ENCODE results near the gene RFTN1. TPM values are rescaled to one million over a fixed set of nuclear protein-coding genes. Genes with fewer than 3 reads are reported as not detected.

Gene RFTN1
- total RNA-seq, 1 experiment from 2014 or later, result 4.5 TPM

DNA sequence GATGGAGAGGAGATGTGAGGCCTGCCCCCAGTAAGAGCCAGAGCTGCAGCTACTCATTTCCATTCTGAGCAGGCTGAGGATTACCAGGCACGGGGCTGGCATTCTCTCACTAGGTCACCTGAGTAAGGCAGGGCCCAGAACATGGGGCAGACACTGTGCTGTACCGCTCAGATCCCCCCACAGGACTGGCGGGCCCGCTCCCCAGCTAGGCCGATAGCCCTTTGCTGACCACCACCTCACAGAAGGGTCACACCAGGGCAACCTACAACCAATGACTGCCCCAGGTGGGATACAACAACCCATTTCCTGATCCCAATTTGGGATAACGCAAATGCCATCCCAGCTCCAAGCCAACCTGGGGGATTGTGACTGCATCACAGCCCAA is 195.9 kb downstream of the RFTN1 start:
- Mint-ChIP-seq H3K36me3 (ENCODE audit: insufficient read depth, unreplicated experiment) (no peaks in the 10 kb centered on the region), H3K4me3 (ENCODE audit: unreplicated experiment) (no peak overlapping the region), H3K9me3 (ENCODE audit: unreplicated experiment) (no peaks in the 10 kb centered on the region), H3K4me1 (ENCODE audit: insufficient read depth, unreplicated experiment) (no peaks in the 10 kb centered on the region), H3K27ac (ENCODE audit: low read depth, unreplicated experiment) (no peak overlapping the region), H3K27me3 (ENCODE audit: insufficient read depth, unreplicated experiment) (no peaks in the 10 kb centered on the region)
- DNase-seq (ENCODE audit: unreplicated experiment), result no peak
- POLR2A ChIA-PET, result interaction anchor here (0.7 kb wide), 1 partner anchor 212 kb away, joined by 5 read pairs; no protein-coding TSS in a partner anchor
- TF ChIP-seq, protein P1, sequence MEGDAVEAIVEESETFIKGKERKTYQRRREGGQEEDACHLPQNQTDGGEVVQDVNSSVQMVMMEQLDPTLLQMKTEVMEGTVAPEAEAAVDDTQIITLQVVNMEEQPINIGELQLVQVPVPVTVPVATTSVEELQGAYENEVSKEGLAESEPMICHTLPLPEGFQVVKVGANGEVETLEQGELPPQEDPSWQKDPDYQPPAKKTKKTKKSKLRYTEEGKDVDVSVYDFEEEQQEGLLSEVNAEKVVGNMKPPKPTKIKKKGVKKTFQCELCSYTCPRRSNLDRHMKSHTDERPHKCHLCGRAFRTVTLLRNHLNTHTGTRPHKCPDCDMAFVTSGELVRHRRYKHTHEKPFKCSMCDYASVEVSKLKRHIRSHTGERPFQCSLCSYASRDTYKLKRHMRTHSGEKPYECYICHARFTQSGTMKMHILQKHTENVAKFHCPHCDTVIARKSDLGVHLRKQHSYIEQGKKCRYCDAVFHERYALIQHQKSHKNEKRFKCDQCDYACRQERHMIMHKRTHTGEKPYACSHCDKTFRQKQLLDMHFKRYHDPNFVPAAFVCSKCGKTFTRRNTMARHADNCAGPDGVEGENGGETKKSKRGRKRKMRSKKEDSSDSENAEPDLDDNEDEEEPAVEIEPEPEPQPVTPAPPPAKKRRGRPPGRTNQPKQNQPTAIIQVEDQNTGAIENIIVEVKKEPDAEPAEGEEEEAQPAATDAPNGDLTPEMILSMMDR (IDR thresholded peaks at IDR 0.05; ENCODE audit: unreplicated experiment), result no peak
- no TSS peak for BruUV-seq (replicated peaks)
- CTCF ChIA-PET, result no interaction called here
- intact Hi-C loops (cut with micrococcal nuclease), result no loop called here

DNA sequence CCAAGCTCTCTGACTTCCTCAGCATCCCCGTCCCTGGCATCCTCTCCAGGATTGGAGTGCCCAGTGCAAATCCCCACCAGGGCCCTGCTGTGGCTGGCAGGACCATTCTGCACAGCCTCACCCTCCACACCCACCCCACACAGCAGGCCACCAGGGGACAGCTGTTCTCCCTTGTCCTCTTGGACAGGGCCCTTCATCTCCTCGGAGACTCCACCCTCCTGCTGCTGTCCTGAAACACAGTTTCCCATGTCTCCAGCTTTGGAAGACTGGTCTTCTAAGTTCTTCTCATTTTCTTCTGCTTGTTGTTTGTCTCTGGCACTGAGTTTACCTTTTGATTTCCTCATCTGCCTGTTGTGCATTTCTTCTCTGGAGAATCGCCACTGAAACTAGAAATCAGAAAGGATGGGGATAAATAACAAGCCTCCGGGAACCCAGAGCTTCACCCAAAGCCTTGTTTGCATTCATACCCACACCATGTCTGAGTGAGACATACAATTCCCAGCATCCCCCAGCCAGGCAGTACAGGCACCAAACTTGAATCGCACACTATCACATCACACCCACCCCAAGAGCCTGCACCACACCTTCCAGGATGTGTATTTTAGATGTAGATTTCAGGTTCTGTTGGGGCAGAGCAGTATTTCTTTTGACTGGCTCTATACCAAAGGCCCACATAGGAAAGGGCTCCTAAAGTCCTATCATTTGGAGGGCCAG is 196.5 kb downstream of the RFTN1 start:
- Mint-ChIP-seq H3K27me3 (ENCODE audit: insufficient read depth, unreplicated experiment) (no peaks in the 10 kb centered on the region), H3K4me3 (ENCODE audit: unreplicated experiment) (no peak overlapping the region), H3K9me3 (ENCODE audit: unreplicated experiment) (no peaks in the 10 kb centered on the region), H3K4me1 (ENCODE audit: insufficient read depth, unreplicated experiment) (no peaks in the 10 kb centered on the region), H3K36me3 (ENCODE audit: insufficient read depth, unreplicated experiment) (peaks cover 2% of the 10 kb centered on the region), H3K27ac (ENCODE audit: low read depth, unreplicated experiment) (no peak overlapping the region)
- DNase-seq (ENCODE audit: unreplicated experiment), result no peak
- ChIA-PET CTCF (interaction anchor here (0.6 to 1.2 kb wide), 2 partner anchors 20 to 26 kb away, joined by 3 to 5 read pairs; no protein-coding TSS in a partner anchor), POLR2A (no interaction called here)
- no TSS peak for BruUV-seq (replicated peaks)
- TF ChIP-seq, protein P1 (IDR thresholded peaks at IDR 0.05; ENCODE audit: unreplicated experiment), result no peak
- intact Hi-C loops (cut with micrococcal nuclease), result no loop called here

DNA sequence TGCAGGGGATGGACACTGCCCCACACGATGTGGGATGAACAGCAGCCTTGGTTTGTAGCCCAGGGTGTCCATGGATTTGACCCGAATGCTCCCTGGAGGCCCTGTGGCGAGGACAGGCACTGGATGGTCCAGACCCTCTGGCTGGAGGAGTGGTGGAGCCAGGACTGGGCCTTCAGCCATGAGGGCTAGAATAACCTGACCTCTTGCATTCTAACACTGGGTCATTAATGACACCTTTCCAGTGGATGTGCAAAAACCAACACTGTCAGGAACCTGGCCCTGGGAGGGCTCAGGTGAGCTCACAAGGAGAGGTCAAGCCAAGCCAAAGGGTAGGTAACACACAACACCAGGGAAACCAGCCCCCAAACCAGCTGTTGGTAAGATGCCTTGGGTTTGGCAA is 197.1 kb downstream of the RFTN1 start:
- TF ChIP-seq, protein P1 (IDR thresholded peaks at IDR 0.05; ENCODE audit: unreplicated experiment), result no peak
- no peaks in the 10 kb centered on the region for H3K4me1 Mint-ChIP-seq (ENCODE audit: insufficient read depth, unreplicated experiment)
- POLR2A ChIA-PET, result no interaction called here
- H3K9me3 Mint-ChIP-seq (ENCODE audit: unreplicated experiment), result no peaks in the 10 kb centered on the region
- no peak overlapping the region for H3K27ac Mint-ChIP-seq (ENCODE audit: low read depth, unreplicated experiment)
- peaks cover 7% of the 10 kb centered on the region for H3K36me3 Mint-ChIP-seq (ENCODE audit: insufficient read depth, unreplicated experiment)
- H3K27me3 Mint-ChIP-seq (ENCODE audit: insufficient read depth, unreplicated experiment), result no peaks in the 10 kb centered on the region
- intact Hi-C loops (cut with micrococcal nuclease), result no loop called here
- no TSS peak for BruUV-seq (replicated peaks)
- H3K4me3 Mint-ChIP-seq (ENCODE audit: unreplicated experiment), result no peak overlapping the region
- CTCF ChIA-PET, result interaction anchor here (0.6 to 1.2 kb wide), 4 partner anchors 19 to 275 kb away, joined by 3 to 5 read pairs (median 3); no protein-coding TSS in a partner anchor
- DNase-seq (ENCODE audit: unreplicated experiment), result no peak

DNA sequence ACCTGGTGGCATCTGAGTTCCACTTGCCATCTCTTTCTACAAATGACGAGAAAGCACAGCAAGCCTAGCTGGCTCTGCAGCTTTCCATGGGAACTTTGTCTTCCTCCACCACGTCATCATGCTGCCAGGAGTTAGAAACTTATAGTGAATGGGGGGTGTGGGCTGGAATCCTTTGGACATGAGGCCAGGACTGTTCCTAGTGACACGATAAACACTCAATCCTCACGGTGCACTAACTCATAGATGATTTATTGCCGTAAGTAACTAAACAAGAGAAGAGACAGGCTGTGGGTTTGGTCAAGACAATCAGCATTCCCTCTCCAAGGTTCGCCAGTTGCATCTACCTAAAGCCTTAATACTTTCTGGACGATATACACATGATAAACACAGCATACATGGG is 197.9 kb downstream of the RFTN1 start:
- Mint-ChIP-seq H3K27ac (ENCODE audit: low read depth, unreplicated experiment) (no peak overlapping the region), H3K36me3 (ENCODE audit: insufficient read depth, unreplicated experiment) (peaks cover 7% of the 10 kb centered on the region), H3K4me3 (ENCODE audit: unreplicated experiment) (no peak overlapping the region), H3K9me3 (ENCODE audit: unreplicated experiment) (no peaks in the 10 kb centered on the region), H3K4me1 (ENCODE audit: insufficient read depth, unreplicated experiment) (no peaks in the 10 kb centered on the region), H3K27me3 (ENCODE audit: insufficient read depth, unreplicated experiment) (no peaks in the 10 kb centered on the region)
- no peak for DNase-seq (ENCODE audit: unreplicated experiment)
- intact Hi-C loops (cut with micrococcal nuclease), result no loop called here
- ChIA-PET CTCF (interaction anchor here (0.8 to 1.2 kb wide), 2 partner anchors 26 to 234 kb away, joined by 3 to 4 read pairs; no protein-coding TSS in a partner anchor), POLR2A (interaction anchor here (1.0 kb wide), 1 partner anchor 220 kb away, joined by 3 read pairs; no protein-coding TSS in a partner anchor)
- TF ChIP-seq, protein P1 (IDR thresholded peaks at IDR 0.05; ENCODE audit: unreplicated experiment), result no peak
- no TSS peak for BruUV-seq (replicated peaks)
